CD4-positive, alpha-beta memory T cell (primary cell): ENCODE results near the gene FBXL16. TPM values are rescaled to one million over a fixed set of nuclear protein-coding genes. Genes with fewer than 3 reads are reported as not detected.

Experiments used
- CTCF ChIA-PET: fragments of 350-600 bp; sonication (Branson Sonifier 250); formaldehyde crosslinking; loops from one replicate; lab custom pipeline; 2021; ENCODE audit warnings: inconsistent platforms; ENCODE audit not compliant: partially characterized antibody; lab: Charles Lee
- POLR2A ChIA-PET: fragments of 350-600 bp; sonication (Branson Sonifier 250); formaldehyde crosslinking; loops from one replicate; lab custom pipeline; 2021; ENCODE audit not compliant: partially characterized antibody; lab: Charles Lee
- DNase-seq, 5 donors: peaks; one replicate each; pipeline versions ENCODE4 v3.0.0 to v3.0.0-alpha.2; 2020 to 2022; ENCODE audit warnings: mixed read lengths in 1 of 5
- H3K27ac ChIP-seq: one replicate; pipeline ENCODE4 v1.7.0; 2013; ENCODE audit warnings: low read depth, low read length
- H3K27me3 ChIP-seq: 2 replicates; pipeline ENCODE4 v1.7.0; 2013; ENCODE audit warnings: mild to moderate bottlenecking, low read length, moderate library complexity; ENCODE audit not compliant: insufficient read depth
- H3K36me3 ChIP-seq: 2 replicates; pipeline ENCODE4 v1.7.0; 2013; ENCODE audit warnings: mild to moderate bottlenecking, low read length, moderate library complexity; ENCODE audit not compliant: insufficient read depth
- H3K4me1 ChIP-seq: 2 replicates; pipeline ENCODE4 v1.7.0; 2013; ENCODE audit warnings: mild to moderate bottlenecking, low read length, moderate library complexity; ENCODE audit not compliant: insufficient read depth
- H3K4me3 ChIP-seq, 2 donors: one replicate each; pipeline ENCODE4 v1.7.0; 2013; ENCODE audit warnings: low read length in 2 of 2, mild to moderate bottlenecking in 1 of 2
- H3K9me3 ChIP-seq, 2 donors: one replicate each; pipeline ENCODE4 v1.7.0; 2013; ENCODE audit warnings: low read length in 2 of 2, control low read depth in 1 of 2; ENCODE audit not compliant: control insufficient read depth in 1 of 2
- H3K27ac Mint-ChIP-seq, 7 donors: one replicate each; pipeline ENCODE4 v1.8.0; 2020 to 2021; ENCODE audit warnings: mixed read lengths in 7 of 7, mild to moderate bottlenecking in 6 of 7, inconsistent platforms in 3 of 7, moderate library complexity in 3 of 7
- H3K27me3 Mint-ChIP-seq, 2 donors: one replicate each; pipeline ENCODE4 v1.8.0; 2020 to 2021; ENCODE audit warnings: mixed read lengths in 2 of 2
- H3K36me3 Mint-ChIP-seq, 2 donors: one replicate each; pipeline ENCODE4 v1.8.0; 2020 to 2021; ENCODE audit warnings: mixed read lengths in 2 of 2, inconsistent platforms in 1 of 2, mild to moderate bottlenecking in 1 of 2
- H3K4me1 Mint-ChIP-seq, 4 donors: one replicate each; pipeline ENCODE4 v1.8.0; 2020 to 2021; ENCODE audit warnings: mixed read lengths in 4 of 4, mild to moderate bottlenecking in 1 of 4
- H3K4me3 Mint-ChIP-seq, 8 donors: one replicate each; pipeline ENCODE4 v1.8.0; 2020 to 2021; ENCODE audit warnings: mixed read lengths in 8 of 8, mild to moderate bottlenecking in 7 of 8, moderate library complexity in 6 of 8, inconsistent platforms in 3 of 8
- H3K9me3 Mint-ChIP-seq, 8 donors: one replicate each; pipeline ENCODE4 v1.8.0; 2020 to 2021; ENCODE audit warnings: mixed read lengths in 8 of 8, mild to moderate bottlenecking in 5 of 8, inconsistent platforms in 3 of 8, moderate library complexity in 1 of 8
- intact Hi-C: fragments of 100-400 bp; cut with micrococcal nuclease; formaldehyde crosslinking; loops from one replicate; pipeline ENCODE4 v1.15.1; 2023
- polyA plus RNA-seq, 2 donors: library from polyadenylated mRNA; unstranded; fragments of 300-500 nt; fragmentation: Illumina TruSeq; gene quantifications; one replicate each; pipeline ENCODE4 v1.2.3, GENCODE V29; 2021
- total RNA-seq, 2 experiments: library from RNA; stranded (reverse); gene quantifications; one replicate each; pipeline ENCODE4 v1.2.3, GENCODE V29; 2021

Gene FBXL16
- total and polyA plus RNA-seq, 4 experiments from 2014 or later = 9.3 to 59.5 (median 48.5) TPM

- ChIA-PET CTCF (interaction anchor here (1.2 to 2.4 kb wide), 4 partner anchors 9 to 19 kb away, joined by 3 to 14 read pairs (median 4); partner anchors contain the start of genes ANTKMT and METRN), POLR2A (interaction anchor here (5.8 to 12.9 kb wide), 2 partner anchors 10 to 38 kb away, joined by 32 to 166 read pairs; partner anchors contain the start of genes ANTKMT and WDR24)
- H3K27ac ChIP-seq = no peak overlapping the region
- Mint-ChIP-seq H3K27ac (no peak overlapping the region), H3K9me3 (no peaks in the 10 kb centered on the region), H3K36me3 (peaks cover 0 to 13% of the 10 kb centered on the region in 2 donors), H3K4me3 (no peak overlapping the region), H3K27me3 (no peaks in the 10 kb centered on the region), H3K4me1 (peaks cover 0 to 4% (median 0%) of the 10 kb centered on the region in 4 donors)
- no peak for DNase-seq
- intact Hi-C loops = no loop called here
- H3K36me3 ChIP-seq = peaks cover 24% of the 10 kb centered on the region
- no peak overlapping the region for H3K4me3 ChIP-seq
- H3K27me3 ChIP-seq = no peaks in the 10 kb centered on the region
- H3K4me1 ChIP-seq = peaks cover 11% of the 10 kb centered on the region
- H3K9me3 ChIP-seq = no peaks in the 10 kb centered on the region
Measured at GRCh38 chr16:730666-731509, 25.3 kb upstream of the FBXL16 start.

GRCh38 chr16:729768-730665 lies 24.4 kb upstream of the FBXL16 start:
- ChIA-PET CTCF (interaction anchor here (0.7 to 1.5 kb wide), 3 partner anchors 10 to 25 kb away, joined by 3 to 5 read pairs (median 4); partner anchors contain the start of gene ANTKMT), POLR2A (interaction anchor here (5.8 to 12.9 kb wide), 2 partner anchors 9 to 37 kb away, joined by 32 to 166 read pairs; partner anchors contain the start of genes ANTKMT and WDR24)
- H3K4me1 Mint-ChIP-seq = no peaks in the 10 kb centered on the region
- intact Hi-C loops = no loop called here
- Histone ChIP-seq H3K36me3 (peaks cover 16% of the 10 kb centered on the region), H3K4me1 (peaks cover 11% of the 10 kb centered on the region), H3K27ac (no peak overlapping the region), H3K9me3 (no peaks in the 10 kb centered on the region), H3K27me3 (no peaks in the 10 kb centered on the region), H3K4me3 (no peak overlapping the region)
- H3K27me3 Mint-ChIP-seq = no peaks in the 10 kb centered on the region
- no peaks in the 10 kb centered on the region for H3K9me3 Mint-ChIP-seq
- peak overlapping the region in 1 of 7 donors; percentile 38 for H3K27ac Mint-ChIP-seq
- peaks cover 0 to 7% of the 10 kb centered on the region in 2 donors for H3K36me3 Mint-ChIP-seq
- H3K4me3 Mint-ChIP-seq = peak overlapping the region in 3 of 8 donors; percentile 21 to 30 (median 29)
- DNase-seq = no peak

DNA sequence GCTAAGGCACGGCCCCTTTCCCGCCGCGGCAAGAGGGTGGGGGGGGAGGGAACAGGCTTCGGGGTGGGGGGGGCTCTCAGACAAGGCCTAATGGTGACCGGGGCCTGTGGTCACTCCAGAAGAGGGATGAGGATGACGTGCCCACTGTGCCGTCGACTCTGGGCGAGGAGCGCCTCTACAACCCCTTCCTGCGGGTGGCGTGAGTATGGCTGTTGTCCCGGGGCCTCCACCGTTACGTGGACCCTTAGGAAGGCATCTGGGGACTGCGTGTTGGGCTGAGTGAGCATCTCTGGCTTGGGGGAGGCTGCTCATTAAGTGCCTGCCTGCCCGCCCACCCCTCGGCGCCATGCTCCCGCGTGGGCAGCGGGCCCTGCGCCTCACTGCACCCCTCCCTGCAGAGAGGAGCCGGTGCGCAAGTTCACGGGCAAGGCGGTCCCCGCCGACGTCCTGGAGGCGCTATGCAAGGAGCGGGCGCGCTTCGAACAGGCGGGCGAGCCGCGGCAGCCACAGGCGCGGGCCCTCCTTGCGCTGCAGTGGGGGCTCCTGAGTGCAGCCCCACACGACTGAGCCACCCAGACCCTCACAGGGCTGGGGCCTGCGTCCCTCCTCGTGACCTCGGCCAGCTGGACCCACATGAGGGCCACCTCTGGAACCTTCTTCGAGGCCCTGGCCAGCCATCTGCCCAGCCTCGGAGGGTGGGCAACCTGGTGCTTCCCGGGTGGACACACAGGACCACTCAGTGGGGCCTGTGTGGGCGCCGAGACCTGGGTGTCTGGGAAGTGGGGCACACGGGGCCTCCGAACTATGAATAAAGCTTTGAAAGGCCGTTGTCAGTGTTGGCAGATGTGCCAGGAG lies 23.5 kb upstream of the FBXL16 start:
- H3K36me3 ChIP-seq = peaks cover 9% of the 10 kb centered on the region
- no peak overlapping the region for H3K27ac ChIP-seq
- H3K27me3 Mint-ChIP-seq = no peaks in the 10 kb centered on the region
- H3K36me3 Mint-ChIP-seq = peaks cover 0 to 7% of the 10 kb centered on the region in 2 donors
- no peak overlapping the region for H3K4me3 ChIP-seq
- H3K4me3 Mint-ChIP-seq = peak overlapping the region in 5 of 8 donors; percentile 25 to 67 (median 60)
- H3K4me1 Mint-ChIP-seq = no peaks in the 10 kb centered on the region
- peak overlapping the region in 1 of 7 donors; percentile 38 for H3K27ac Mint-ChIP-seq
- H3K27me3 ChIP-seq = no peaks in the 10 kb centered on the region
- peaks cover 11% of the 10 kb centered on the region for H3K4me1 ChIP-seq
- no peaks in the 10 kb centered on the region for H3K9me3 ChIP-seq
- CTCF ChIA-PET = interaction anchor here (1.4 kb wide), 1 partner anchor 9 kb away, joined by 4 read pairs; the partner anchor contains the start of gene ANTKMT
- no peak for DNase-seq
- intact Hi-C loops = no loop called here
- no peaks in the 10 kb centered on the region for H3K9me3 Mint-ChIP-seq
- POLR2A ChIA-PET = interaction anchor here (2.0 to 12.9 kb wide), 4 partner anchors 7 to 36 kb away, joined by 6 to 166 read pairs (median 52); partner anchors contain the start of genes ANTKMT, METRN and WDR24

DNA sequence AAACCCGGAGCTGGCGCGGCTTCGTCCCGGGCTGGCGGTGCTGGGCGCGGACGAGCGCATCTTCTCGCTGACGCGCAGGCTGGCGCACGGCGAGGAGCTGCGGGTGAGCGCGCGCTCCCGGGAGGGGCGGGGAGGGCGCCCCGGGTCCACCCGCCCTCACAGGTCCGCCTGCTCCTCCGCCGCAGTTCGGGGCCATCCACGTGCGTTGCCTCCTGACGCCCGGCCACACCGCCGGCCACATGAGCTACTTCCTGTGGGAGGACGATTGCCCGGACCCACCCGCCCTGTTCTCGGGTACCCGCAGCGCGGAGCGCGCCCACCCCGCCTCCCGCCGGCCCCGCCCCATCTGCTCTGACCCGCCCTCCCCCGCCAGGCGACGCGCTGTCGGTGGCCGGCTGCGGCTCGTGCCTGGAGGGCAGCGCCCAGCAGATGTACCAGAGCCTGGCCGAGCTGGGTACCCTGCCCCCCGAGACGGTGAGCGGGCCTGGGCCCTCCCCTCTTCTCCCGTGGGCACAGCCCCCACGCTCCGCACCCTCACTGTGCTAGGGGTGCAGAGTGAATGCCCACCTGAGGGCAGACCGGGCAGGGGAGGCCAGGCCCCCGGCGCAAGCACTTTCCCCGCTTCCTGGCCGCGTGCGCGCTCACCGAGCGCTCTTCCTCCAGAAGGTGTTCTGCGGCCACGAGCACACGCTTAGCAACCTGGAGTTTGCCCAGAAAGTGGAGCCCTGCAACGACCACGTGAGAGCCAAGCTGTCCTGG lies 22.7 kb upstream of the FBXL16 start:
- intact Hi-C loops = no loop called here
- H3K36me3 Mint-ChIP-seq = peaks cover 0 to 7% of the 10 kb centered on the region in 2 donors
- no peaks in the 10 kb centered on the region for H3K27me3 Mint-ChIP-seq
- Histone ChIP-seq H3K36me3 (peaks cover 6% of the 10 kb centered on the region), H3K27ac (no peak overlapping the region), H3K9me3 (no peaks in the 10 kb centered on the region), H3K4me3 (no peak overlapping the region), H3K27me3 (no peaks in the 10 kb centered on the region), H3K4me1 (peaks cover 11% of the 10 kb centered on the region)
- ChIA-PET POLR2A (interaction anchor here (0.7 to 12.9 kb wide), 10 partner anchors 7 to 60 kb away, joined by 3 to 166 read pairs (median 5); partner anchors contain the start of genes ANTKMT, CHTF18, CIAO3 and JMJD8), CTCF (interaction anchor here (1.5 kb wide), 1 partner anchor 16 kb away, joined by 7 read pairs; no protein-coding TSS in a partner anchor)
- H3K9me3 Mint-ChIP-seq = no peaks in the 10 kb centered on the region
- DNase-seq = peak; percentile 67 to 75 (median 73)
- H3K27ac Mint-ChIP-seq = no peak overlapping the region
- peaks cover 0 to 4% (median 0%) of the 10 kb centered on the region in 4 donors for H3K4me1 Mint-ChIP-seq
- peak overlapping the region in 7 of 8 donors; percentile 15 to 68 (median 60) for H3K4me3 Mint-ChIP-seq

- H3K4me1 Mint-ChIP-seq = peaks cover 0 to 10% (median 0%) of the 10 kb centered on the region in 4 donors
- Histone ChIP-seq H3K9me3 (no peaks in the 10 kb centered on the region), H3K27me3 (no peaks in the 10 kb centered on the region), H3K27ac (peak overlapping the region; percentile 44), H3K4me1 (peaks cover 11% of the 10 kb centered on the region), H3K4me3 (peak overlapping the region; percentile 61 to 70), H3K36me3 (no peaks in the 10 kb centered on the region)
- H3K36me3 Mint-ChIP-seq = peaks cover 0 to 3% of the 10 kb centered on the region in 2 donors
- CTCF ChIA-PET = interaction anchor here (1.5 kb wide), 1 partner anchor 15 kb away, joined by 7 read pairs; no protein-coding TSS in a partner anchor
- no peak for DNase-seq
- POLR2A ChIA-PET = interaction anchor here (0.6 to 12.9 kb wide), 10 partner anchors 7 to 61 kb away, joined by 3 to 166 read pairs (median 4); partner anchors contain the start of genes ANTKMT, CHTF18, JMJD8 and METRN
- intact Hi-C loops = loop anchor here (2.0 kb wide), 1 partner anchor 13 kb away; the partner anchor contains the start of gene CIAO3
- H3K27ac Mint-ChIP-seq = no peak overlapping the region
- peak overlapping the region in 6 of 8 donors; percentile 29 to 70 (median 47) for H3K4me3 Mint-ChIP-seq
- H3K27me3 Mint-ChIP-seq = no peaks in the 10 kb centered on the region
- peaks cover 0 to 2% (median 0%) of the 10 kb centered on the region in 8 donors for H3K9me3 Mint-ChIP-seq
Measured at GRCh38 chr16:727291-727977, 21.8 kb upstream of the FBXL16 start.
